IMR-90 (cell line): Measurements from ENCODE around the gene PTPRN2. TPM values are rescaled to one million over a fixed set of nuclear protein-coding genes. Genes with fewer than 3 reads are reported as not detected.

Experiments
- ATAC-seq: fragments of 200-7000 bp; cut with Tn5 transposase; 2 replicates; pipeline ENCODE4 v1.9.1; 2020; ENCODE audit warnings: low read depth, mild to moderate bottlenecking, moderate library complexity
- BruUV-seq: library from RNA; stranded (reverse); fragments of 400-500 nt; replicated peaks from 2 replicates; lab custom pipeline; 2021; lab: Mats Ljungman, UMichigan
- CTCF ChIA-PET: fragments of 300-600 bp; formaldehyde crosslinking; extraction: SDS; loops from one replicate; lab custom pipeline; 2021; ENCODE audit warnings: antibody characterized with exemption; lab: Yijun Ruan, JAX
- POLR2A ChIA-PET: fragments of 300-600 bp; sonication (Branson Sonifier 250); formaldehyde crosslinking; loops from one replicate; lab custom pipeline; 2022; ENCODE audit warnings: antibody characterized with exemption; ENCODE audit not compliant: unreplicated experiment; lab: Charles Lee
- DNase-seq: peaks from one replicate; pipeline ENCODE4 v3.0.0; 2013
- H2AFZ ChIP-seq: replicated peaks from 2 replicates; pipeline ENCODE3; 2013; ENCODE audit warnings: low read length, mild to moderate bottlenecking; ENCODE audit not compliant: poor library complexity
- H2AK5ac ChIP-seq: 2 replicates; pipeline ENCODE4 v1.6.1; 2013; ENCODE audit warnings: low read depth, low read length, inconsistent platforms
- H2AK9ac ChIP-seq: replicated peaks from 2 replicates; pipeline ENCODE3; 2013; ENCODE audit warnings: mild to moderate bottlenecking, low read depth, low read length, moderate library complexity; ENCODE audit not compliant: poor library complexity
- H2BK120ac ChIP-seq: 2 replicates; pipeline ENCODE4 v1.6.1; 2013; ENCODE audit warnings: low read depth, low read length, inconsistent platforms
- H2BK15ac ChIP-seq: 3 replicates; pipeline ENCODE4 v1.6.1; 2013; ENCODE audit warnings: low read depth, low read length, inconsistent platforms
- H2BK20ac ChIP-seq: 2 replicates; pipeline ENCODE4 v1.6.1; 2013; ENCODE audit warnings: low read depth, mild to moderate bottlenecking, inconsistent platforms, low read length, moderate library complexity
- H2BK5ac ChIP-seq: 2 replicates; pipeline ENCODE4 v1.6.1; 2013; ENCODE audit warnings: mild to moderate bottlenecking, low read depth, low read length, inconsistent platforms; ENCODE audit not compliant: poor library complexity, severe bottlenecking
- H3K14ac ChIP-seq: replicated peaks from 2 replicates; pipeline ENCODE4 v1.6.1; 2013; ENCODE audit warnings: low read depth, low read length, inconsistent platforms
- H3K18ac ChIP-seq: 2 replicates; pipeline ENCODE4 v1.6.1; 2013; ENCODE audit warnings: low read depth, low read length, control low read depth
- H3K23ac ChIP-seq: 2 replicates; pipeline ENCODE4 v1.6.1; 2013; ENCODE audit warnings: low read depth, low read length, inconsistent platforms
- H3K27ac ChIP-seq: 2 replicates; pipeline ENCODE4 v1.5.1; 2013; ENCODE audit warnings: mild to moderate bottlenecking, control low read depth, low read length; ENCODE audit not compliant: insufficient read depth
- H3K27me3 ChIP-seq: 2 replicates; pipeline ENCODE4 v1.6.1; 2013; ENCODE audit warnings: low read length; ENCODE audit not compliant: control insufficient read depth, insufficient read depth
- H3K36me3 ChIP-seq: 2 replicates; pipeline ENCODE4 v1.6.1; 2013; ENCODE audit warnings: low read length, mixed read lengths; ENCODE audit not compliant: control insufficient read depth, insufficient read depth
- H3K4ac ChIP-seq: 2 replicates; pipeline ENCODE4 v1.6.1; 2013; ENCODE audit warnings: low read depth, low read length, inconsistent platforms
- H3K4me1 ChIP-seq: 2 replicates; pipeline ENCODE4 v1.6.1; 2013; ENCODE audit warnings: low read length, mixed read lengths; ENCODE audit not compliant: control insufficient read depth, insufficient read depth
- H3K4me2 ChIP-seq: 2 replicates; pipeline ENCODE4 v1.6.1; 2013; ENCODE audit warnings: low read depth, mild to moderate bottlenecking, control low read depth, low read length, moderate library complexity
- H3K4me3 ChIP-seq: 2 replicates; pipeline ENCODE4 v1.5.1; 2013; ENCODE audit warnings: low read depth, mild to moderate bottlenecking, control low read depth, low read length, moderate library complexity; ENCODE audit not compliant: insufficient read depth
- H3K56ac ChIP-seq: 2 replicates; pipeline ENCODE4 v1.6.1; 2013; ENCODE audit warnings: low read length, inconsistent platforms; ENCODE audit not compliant: insufficient read depth; ENCODE audit errors: extremely low read depth
- H3K79me1 ChIP-seq, 2 experiments: 2 replicates each; pipeline ENCODE4 v1.6.1; 2013; ENCODE audit warnings: low read length in 2 of 2, inconsistent platforms in 1 of 2, low read depth in 1 of 2
- H3K9ac ChIP-seq: 2 replicates; pipeline ENCODE4 v1.6.1; 2013; ENCODE audit warnings: low read depth, low read length, control low read depth
- H3K9me1 ChIP-seq: 2 replicates; pipeline ENCODE4 v1.6.1; 2013; ENCODE audit warnings: low read length, inconsistent platforms; ENCODE audit not compliant: insufficient read depth
- H3K9me3 ChIP-seq: 2 replicates; pipeline ENCODE4 v1.6.1; 2013; ENCODE audit warnings: low read length; ENCODE audit not compliant: control insufficient read depth, insufficient read depth
- H4K20me1 ChIP-seq: 2 replicates; pipeline ENCODE4 v1.6.1; 2013; ENCODE audit warnings: low read length, inconsistent platforms; ENCODE audit not compliant: insufficient read depth
- H4K5ac ChIP-seq: 2 replicates; pipeline ENCODE4 v1.6.1; 2013; ENCODE audit warnings: mild to moderate bottlenecking, low read depth, low read length, control low read depth
- H4K8ac ChIP-seq, 2 experiments: 2 replicates each; pipeline ENCODE4 v1.6.1; 2013; ENCODE audit warnings: low read depth in 2 of 2, low read length in 2 of 2, control low read depth in 1 of 2, inconsistent platforms in 1 of 2
- H4K91ac ChIP-seq: 2 replicates; pipeline ENCODE4 v1.6.1; 2013; ENCODE audit warnings: low read depth, low read length, inconsistent platforms; ENCODE audit not compliant: insufficient read depth
- BHLHE40 ChIP-seq: fragments of 150-350 bp; IDR thresholded peaks from 2 replicates; pipeline ENCODE4 v1.6.1; 2016; ENCODE audit warnings: mild to moderate bottlenecking, low read depth, low read length
- CEBPB ChIP-seq: IDR thresholded peaks from 2 replicates; pipeline ENCODE4 v1.6.1; 2012; ENCODE audit warnings: low read depth, low read length, improper control_type of control experiment
- CHD1 ChIP-seq: IDR thresholded peaks from 2 replicates; pipeline ENCODE4 v1.6.1; 2012; ENCODE audit warnings: low read depth, low read length, improper control_type of control experiment
- MAFK ChIP-seq: IDR thresholded peaks from 2 replicates; pipeline ENCODE4 v1.6.1; 2012; ENCODE audit warnings: low read depth, low read length, improper control_type of control experiment
- NFE2L2 ChIP-seq: fragments of 150-350 bp; IDR thresholded peaks from 2 replicates; pipeline ENCODE4 v1.6.1; 2016; ENCODE audit warnings: low read depth, mild to moderate bottlenecking, low read length
- RAD21 ChIP-seq: IDR thresholded peaks from 2 replicates; pipeline ENCODE4 v1.6.1; 2012; ENCODE audit warnings: low read length, improper control_type of control experiment
- RCOR1 ChIP-seq: IDR thresholded peaks from 2 replicates; pipeline ENCODE4 v1.6.1; 2012; ENCODE audit warnings: mild to moderate bottlenecking, low read length, improper control_type of control experiment; ENCODE audit not compliant: insufficient replicate concordance
- RFX5 ChIP-seq: IDR thresholded peaks from 2 replicates; pipeline ENCODE4 v1.8.0; 2012; ENCODE audit warnings: low read depth, mild to moderate bottlenecking, low read length, moderate library complexity
- SMC3 ChIP-seq: fragments of 150-350 bp; IDR thresholded peaks from 2 replicates; pipeline ENCODE4 v1.6.1; 2016; ENCODE audit warnings: low read depth, mild to moderate bottlenecking, antibody characterized with exemption, low read length, moderate library complexity
- WGBS, 2 experiments: methylation state at CpG; one replicate each; pipeline versions ENCODE4 v1.1.5 to v1.1.7; 2013; ENCODE audit warnings: missing lambda C conversion rate in 2 of 2; ENCODE audit not compliant: insufficient read length in 1 of 2; ENCODE audit errors: extremely low coverage in 2 of 2; 5-methylcytosine and 5-hydroxymethylcytosine counted together
- dilution Hi-C: fragments of 300-500 bp; cut with HindIII; formaldehyde crosslinking; loops from one replicate; pipeline ENCODE4 v1.14.3; 2018; ENCODE audit warnings: low sequenced_read_pairs; ENCODE audit not compliant: unreplicated experiment
- in situ Hi-C: fragments of 300-500 bp; cut with MboI; formaldehyde crosslinking; loops from 3 replicates; pipeline ENCODE4 v1.14.3; 2019; ENCODE audit warnings: low sequenced_read_pairs, inconsistent platforms, mixed read lengths
- intact Hi-C: fragments of 100-400 bp; cut with micrococcal nuclease; formaldehyde crosslinking; loops from 2 replicates; pipeline ENCODE4 v1.10.0; 2022
- polyA plus RNA-seq, 3 experiments: library from polyadenylated mRNA; depleted of rRNA; stranded (reverse); fragments of >200 nt; gene quantifications; 2 replicates each; pipeline ENCODE4 v1.2.3, GENCODE V29; 2012; ENCODE audit warnings: low replicate concordance in 1 of 3
- total RNA-seq: library from RNA; depleted of rRNA; stranded (reverse); fragments of >200 nt; gene quantifications from 2 replicates; pipeline ENCODE4 v1.2.3, GENCODE V29; 2012
- TF ChIP-seq, protein P1 (sequence below): conservative IDR thresholded peaks from 2 replicates; pipeline ENCODE4 v1.5.1; 2012; ENCODE audit warnings: mild to moderate bottlenecking, low read depth, low read length, improper control_type of control experiment
- TF ChIP-seq, protein P2 (sequence below): fragments of 150-350 bp; IDR thresholded peaks from 2 replicates; pipeline ENCODE4 v1.6.1; 2016; ENCODE audit warnings: low read depth, mild to moderate bottlenecking, low read length, moderate library complexity, borderline replicate concordance

Gene PTPRN2
- total and polyA plus RNA-seq, 2 of the 4 experiments (the other 2 are of a cell fraction) = 0.03 TPM; not detected in 1

DNA sequence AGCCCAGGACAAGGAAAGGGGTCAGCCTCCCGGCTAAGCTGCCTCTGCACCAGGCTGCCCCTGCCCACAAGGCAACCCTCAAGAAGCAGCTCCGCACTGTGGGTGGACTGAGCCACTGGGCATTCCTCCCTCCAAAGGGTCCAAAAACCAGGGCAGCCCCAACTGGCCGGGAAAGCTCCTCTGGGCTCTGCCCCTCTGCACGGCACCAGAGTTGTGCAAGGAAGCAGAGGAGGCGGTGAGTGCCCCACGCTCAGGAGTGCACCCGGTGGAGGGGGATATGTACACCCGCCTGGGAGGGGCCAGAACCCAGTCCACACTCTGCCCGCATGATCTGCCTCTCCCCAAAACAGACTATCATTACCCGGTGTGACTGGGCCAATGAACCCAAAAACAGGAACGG lies 43.8 kb downstream of the PTPRN2 start:
- no TSS peak for BruUV-seq
- no peak overlapping the region for H3K4ac ChIP-seq
- no peak overlapping the region for H2BK5ac ChIP-seq
- no peak overlapping the region for H3K4me2 ChIP-seq
- no peak overlapping the region for H3K14ac ChIP-seq
- no peak for TF ChIP-seq RAD21
- no peak for TF ChIP-seq BHLHE40
- TF ChIP-seq RFX5 = no peak
- TF ChIP-seq, protein P1, sequence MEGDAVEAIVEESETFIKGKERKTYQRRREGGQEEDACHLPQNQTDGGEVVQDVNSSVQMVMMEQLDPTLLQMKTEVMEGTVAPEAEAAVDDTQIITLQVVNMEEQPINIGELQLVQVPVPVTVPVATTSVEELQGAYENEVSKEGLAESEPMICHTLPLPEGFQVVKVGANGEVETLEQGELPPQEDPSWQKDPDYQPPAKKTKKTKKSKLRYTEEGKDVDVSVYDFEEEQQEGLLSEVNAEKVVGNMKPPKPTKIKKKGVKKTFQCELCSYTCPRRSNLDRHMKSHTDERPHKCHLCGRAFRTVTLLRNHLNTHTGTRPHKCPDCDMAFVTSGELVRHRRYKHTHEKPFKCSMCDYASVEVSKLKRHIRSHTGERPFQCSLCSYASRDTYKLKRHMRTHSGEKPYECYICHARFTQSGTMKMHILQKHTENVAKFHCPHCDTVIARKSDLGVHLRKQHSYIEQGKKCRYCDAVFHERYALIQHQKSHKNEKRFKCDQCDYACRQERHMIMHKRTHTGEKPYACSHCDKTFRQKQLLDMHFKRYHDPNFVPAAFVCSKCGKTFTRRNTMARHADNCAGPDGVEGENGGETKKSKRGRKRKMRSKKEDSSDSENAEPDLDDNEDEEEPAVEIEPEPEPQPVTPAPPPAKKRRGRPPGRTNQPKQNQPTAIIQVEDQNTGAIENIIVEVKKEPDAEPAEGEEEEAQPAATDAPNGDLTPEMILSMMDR = no peak
- no peak for TF ChIP-seq RCOR1
- TF ChIP-seq CHD1 = no peak
- no peak for TF ChIP-seq MAFK
- no peak for TF ChIP-seq CEBPB
- no peak for TF ChIP-seq NFE2L2
- TF ChIP-seq, protein P2, sequence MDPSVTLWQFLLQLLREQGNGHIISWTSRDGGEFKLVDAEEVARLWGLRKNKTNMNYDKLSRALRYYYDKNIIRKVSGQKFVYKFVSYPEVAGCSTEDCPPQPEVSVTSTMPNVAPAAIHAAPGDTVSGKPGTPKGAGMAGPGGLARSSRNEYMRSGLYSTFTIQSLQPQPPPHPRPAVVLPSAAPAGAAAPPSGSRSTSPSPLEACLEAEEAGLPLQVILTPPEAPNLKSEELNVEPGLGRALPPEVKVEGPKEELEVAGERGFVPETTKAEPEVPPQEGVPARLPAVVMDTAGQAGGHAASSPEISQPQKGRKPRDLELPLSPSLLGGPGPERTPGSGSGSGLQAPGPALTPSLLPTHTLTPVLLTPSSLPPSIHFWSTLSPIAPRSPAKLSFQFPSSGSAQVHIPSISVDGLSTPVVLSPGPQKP = no peak
- TF ChIP-seq SMC3 = no peak
- H3K9me3 ChIP-seq = peaks cover 45% of the 10 kb centered on the region
- no peaks in the 10 kb centered on the region for H3K27me3 ChIP-seq
- 75% methylated on average over 3 of the region's 11 CpGs; no CpG with 5 or more reads in 1 of the 2 experiments for WGBS, 2 experiments
- H2BK15ac ChIP-seq = no peak overlapping the region
- no peak overlapping the region for H2AFZ ChIP-seq
- H3K9me1 ChIP-seq = no peaks in the 10 kb centered on the region
- H3K9ac ChIP-seq = no peak overlapping the region
- ChIA-PET CTCF (no interaction called here), POLR2A (no interaction called here)
- no peak overlapping the region for H2BK120ac ChIP-seq
- no peak overlapping the region for H3K18ac ChIP-seq
- H2BK20ac ChIP-seq = no peak overlapping the region
- no peak for DNase-seq
- H3K36me3 ChIP-seq = no peaks in the 10 kb centered on the region
- no peak for ATAC-seq
- H3K27ac ChIP-seq = no peak overlapping the region
- dilution Hi-C loops (no loop called here), intact Hi-C loops (no loop called here), in situ Hi-C loops (no loop called here)
- no peak overlapping the region for H3K23ac ChIP-seq
- no peaks in the 10 kb centered on the region for H3K4me1 ChIP-seq
- no peak overlapping the region for H3K56ac ChIP-seq
- no peak overlapping the region for H2AK9ac ChIP-seq
- H3K4me3 ChIP-seq = no peak overlapping the region
- no peak overlapping the region for H4K8ac ChIP-seq
- H2AK5ac ChIP-seq = no peak overlapping the region
- H4K91ac ChIP-seq = no peak overlapping the region
- H3K79me1 ChIP-seq = no peaks in the 10 kb centered on the region
- H4K20me1 ChIP-seq = no peaks in the 10 kb centered on the region
- no peak overlapping the region for H4K5ac ChIP-seq
